Ishikawa (cell line): ENCODE results near the gene COL6A1.

Experiments used
- CEBPB ChIP-seq: IDR thresholded peaks from 2 replicates; pipeline ENCODE4 v1.6.1; 2012
- CREB1 ChIP-seq: IDR thresholded peaks from 2 replicates; pipeline ENCODE4 v1.6.1; 2012; ENCODE audit warnings: low read depth
- EGR1 ChIP-seq: IDR thresholded peaks from 2 replicates; pipeline ENCODE4 v1.6.1; 2012
- EP300 ChIP-seq: IDR thresholded peaks from 2 replicates; pipeline ENCODE4 v1.6.1; 2012; ENCODE audit warnings: borderline replicate concordance
- FOXM1 ChIP-seq: IDR thresholded peaks from 2 replicates; pipeline ENCODE4 v1.6.1; 2012; ENCODE audit warnings: low read depth, borderline replicate concordance
- NFIC ChIP-seq: IDR thresholded peaks from 2 replicates; pipeline ENCODE4 v1.6.1; 2012
- RAD21 ChIP-seq: IDR thresholded peaks from 2 replicates; pipeline ENCODE4 v1.6.1; 2012; ENCODE audit warnings: low read depth
- TAF1 ChIP-seq: IDR thresholded peaks from 2 replicates; pipeline ENCODE4 v1.6.1; 2012; ENCODE audit warnings: low read depth, mild to moderate bottlenecking
- TCF12 ChIP-seq: IDR thresholded peaks from 2 replicates; pipeline ENCODE4 v1.6.1; 2012; ENCODE audit warnings: low read depth
- TEAD4 ChIP-seq: IDR thresholded peaks from 2 replicates; pipeline ENCODE4 v1.6.1; 2012
- YY1 ChIP-seq: IDR thresholded peaks from 2 replicates; pipeline ENCODE4 v1.6.1; 2012; ENCODE audit warnings: low read depth
- ZBTB7A ChIP-seq: IDR thresholded peaks from 2 replicates; pipeline ENCODE4 v1.6.1; 2012; ENCODE audit warnings: low read depth
- TF ChIP-seq, protein P1 (sequence below): IDR thresholded peaks from 2 replicates; pipeline ENCODE4 v1.6.1; 2012
- TF ChIP-seq, protein P2 (sequence below): IDR thresholded peaks from 2 replicates; pipeline ENCODE4 v1.6.1; 2012
- TF ChIP-seq, protein P3 (sequence below): IDR thresholded peaks from 2 replicates; pipeline ENCODE4 v1.6.1; 2012; ENCODE audit warnings: low read depth, mild to moderate bottlenecking

Gene COL6A1

DNA sequence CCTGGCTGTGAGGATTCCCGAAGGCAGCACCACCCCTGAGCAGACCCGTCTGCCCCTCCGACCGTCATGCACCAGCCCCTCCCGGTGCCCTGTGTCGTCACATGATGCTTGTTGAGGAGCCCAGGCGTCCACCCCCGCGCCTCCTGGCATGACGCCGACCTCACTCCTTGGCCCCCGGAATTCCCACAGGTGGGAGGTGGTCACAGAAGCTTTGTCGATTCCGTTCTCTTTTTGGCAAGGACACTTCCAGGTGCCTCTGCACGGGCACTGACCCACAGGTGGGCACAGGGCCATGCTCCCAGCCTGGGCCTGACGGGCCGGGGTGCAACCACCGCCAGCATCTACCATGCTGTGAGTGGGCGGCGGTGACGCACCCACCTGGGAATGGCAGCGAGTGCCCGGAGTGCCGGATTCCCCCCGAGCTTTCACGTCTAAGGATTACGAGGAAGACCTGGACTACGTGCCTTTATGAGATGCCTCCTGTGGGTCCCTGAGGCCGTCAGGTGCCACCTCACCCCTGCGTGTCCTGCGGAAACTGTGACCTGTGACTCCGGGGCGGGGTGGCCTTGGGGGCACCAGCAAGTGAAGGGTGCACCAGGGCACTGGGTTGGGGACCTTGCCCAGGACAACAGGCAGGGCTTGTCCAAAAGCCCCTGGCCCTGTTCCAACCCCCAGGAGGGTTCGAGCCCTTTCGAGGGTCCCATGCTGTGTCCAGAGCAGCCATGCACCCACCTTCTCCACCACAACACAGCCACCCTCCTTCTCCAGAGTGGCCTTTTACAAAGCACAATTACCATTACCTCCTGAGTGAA, 31.4 kb upstream of the COL6A1 start:
- TF ChIP-seq CEBPB (no peak), NFIC (peak; percentile 63), TCF12 (no peak; the same call in none of the 2 replicates), EGR1 (peak; percentile 89), RAD21 (no peak), TEAD4 (peak; percentile 50; the same call in 1 of the 2 replicates), EP300 (peak; percentile 73), ZBTB7A (peak; percentile 33; the same call in 1 of the 2 replicates), YY1 (no peak), FOXM1 (peak; percentile 34; the same call in 1 of the 2 replicates), TAF1 (no peak), CREB1 (no peak)
- TF ChIP-seq, protein P1, sequence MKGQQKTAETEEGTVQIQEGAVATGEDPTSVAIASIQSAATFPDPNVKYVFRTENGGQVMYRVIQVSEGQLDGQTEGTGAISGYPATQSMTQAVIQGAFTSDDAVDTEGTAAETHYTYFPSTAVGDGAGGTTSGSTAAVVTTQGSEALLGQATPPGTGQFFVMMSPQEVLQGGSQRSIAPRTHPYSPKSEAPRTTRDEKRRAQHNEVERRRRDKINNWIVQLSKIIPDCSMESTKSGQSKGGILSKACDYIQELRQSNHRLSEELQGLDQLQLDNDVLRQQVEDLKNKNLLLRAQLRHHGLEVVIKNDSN = peak; percentile 69
- TF ChIP-seq, protein P2, sequence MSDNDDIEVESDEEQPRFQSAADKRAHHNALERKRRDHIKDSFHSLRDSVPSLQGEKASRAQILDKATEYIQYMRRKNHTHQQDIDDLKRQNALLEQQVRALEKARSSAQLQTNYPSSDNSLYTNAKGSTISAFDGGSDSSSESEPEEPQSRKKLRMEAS = no peak; the same call in 1 of the 2 replicates
- TF ChIP-seq, protein P3, sequence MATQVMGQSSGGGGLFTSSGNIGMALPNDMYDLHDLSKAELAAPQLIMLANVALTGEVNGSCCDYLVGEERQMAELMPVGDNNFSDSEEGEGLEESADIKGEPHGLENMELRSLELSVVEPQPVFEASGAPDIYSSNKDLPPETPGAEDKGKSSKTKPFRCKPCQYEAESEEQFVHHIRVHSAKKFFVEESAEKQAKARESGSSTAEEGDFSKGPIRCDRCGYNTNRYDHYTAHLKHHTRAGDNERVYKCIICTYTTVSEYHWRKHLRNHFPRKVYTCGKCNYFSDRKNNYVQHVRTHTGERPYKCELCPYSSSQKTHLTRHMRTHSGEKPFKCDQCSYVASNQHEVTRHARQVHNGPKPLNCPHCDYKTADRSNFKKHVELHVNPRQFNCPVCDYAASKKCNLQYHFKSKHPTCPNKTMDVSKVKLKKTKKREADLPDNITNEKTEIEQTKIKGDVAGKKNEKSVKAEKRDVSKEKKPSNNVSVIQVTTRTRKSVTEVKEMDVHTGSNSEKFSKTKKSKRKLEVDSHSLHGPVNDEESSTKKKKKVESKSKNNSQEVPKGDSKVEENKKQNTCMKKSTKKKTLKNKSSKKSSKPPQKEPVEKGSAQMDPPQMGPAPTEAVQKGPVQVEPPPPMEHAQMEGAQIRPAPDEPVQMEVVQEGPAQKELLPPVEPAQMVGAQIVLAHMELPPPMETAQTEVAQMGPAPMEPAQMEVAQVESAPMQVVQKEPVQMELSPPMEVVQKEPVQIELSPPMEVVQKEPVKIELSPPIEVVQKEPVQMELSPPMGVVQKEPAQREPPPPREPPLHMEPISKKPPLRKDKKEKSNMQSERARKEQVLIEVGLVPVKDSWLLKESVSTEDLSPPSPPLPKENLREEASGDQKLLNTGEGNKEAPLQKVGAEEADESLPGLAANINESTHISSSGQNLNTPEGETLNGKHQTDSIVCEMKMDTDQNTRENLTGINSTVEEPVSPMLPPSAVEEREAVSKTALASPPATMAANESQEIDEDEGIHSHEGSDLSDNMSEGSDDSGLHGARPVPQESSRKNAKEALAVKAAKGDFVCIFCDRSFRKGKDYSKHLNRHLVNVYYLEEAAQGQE = no peak

GRCh38 chr21:45950740-45951515, 30.6 kb upstream of the COL6A1 start:
- TF ChIP-seq FOXM1 (no peak), TCF12 (peak; percentile 75), TAF1 (no peak), YY1 (no peak), CREB1 (no peak), CEBPB (no peak), EGR1 (peak; percentile 50), ZBTB7A (no peak), RAD21 (no peak), EP300 (0 out of 2 replicates have a peak, but pooled peaks have one; percentile 58), NFIC (peak; percentile 75), TEAD4 (0 out of 2 replicates have a peak, but pooled peaks have one; percentile 22)
- TF ChIP-seq, protein P2 = peak; percentile 34; the same call in 1 of the 2 replicates
- TF ChIP-seq, protein P1 = no peak; the same call in 1 of the 2 replicates
- TF ChIP-seq, protein P3 = no peak

- TF ChIP-seq EP300 (no peak), NFIC (no peak), RAD21 (no peak), EGR1 (no peak), CREB1 (no peak)
- TF ChIP-seq, protein P3 = no peak
Measured at GRCh38 chr21:45951676-45952075, 29.9 kb upstream of the COL6A1 start.
